OCI-LY3 (cell line): ENCODE results near the gene FBXW4.

Experiments
- CTCF ChIP-seq: fragments of 200-600, 300-600 bp; sonication (generic); IDR thresholded peaks from 2 replicates; pipeline ENCODE4 v1.5.1; 2014; ENCODE audit warnings: antibody characterized with exemption, low read length, low read depth
- EZH2phosphoT487 ChIP-seq: fragments of 200-600 bp; shearing (Covaris generic); IDR thresholded peaks from 2 replicates; pipeline ENCODE4 v1.6.1; 2018; ENCODE audit warnings: antibody characterized with exemption, mixed run types, low read depth

GRCh38 chr10:101741938-101742337 is 47.0 kb upstream of the FBXW4 start:
- TF ChIP-seq CTCF (no peak), EZH2phosphoT487 (no peak)
